Activated gamma-delta T cell (primary cell): ENCODE results near the gene QSOX1.
A peak's percentile ranks its signal among the peaks of the same experiment; 100 is the strongest.
"Not testable (repeated sequence)": the region's sequence is repeated elsewhere in the genome, so short reads cannot be mapped to it uniquely, and the experiment has no call there.

Experiments used
- DNase-seq: peaks from one replicate; lab custom pipeline; 2025; lab: John Stamatoyannopoulos, UW
- total RNA-seq, 2 donors: gene quantifications; one replicate each; lab custom pipeline; 2026; lab: John Stamatoyannopoulos, UW

The QSOX1 gene
- total RNA-seq = 41.1 to 52.3 reads per million in 2 donors

GRCh38 chr1:180154325-180155181, at the start of gene QSOX1:
QSOX1 (plus strand) TSS chr1:180154869; CDS start chr1:180154908, 39 bp downstream.
- peak; percentile 90 for DNase-seq

GRCh38 chr1:180112091-180112490, 42.6 kb upstream of the QSOX1 start:
- DNase-seq = no peak

GRCh38 chr1:180112984-180113647, 41.6 kb upstream of the QSOX1 start:
- no peak for DNase-seq

GRCh38 chr1:180114396-180114945, 40.2 kb upstream of the QSOX1 start:
- DNase-seq = no peak

- no peak for DNase-seq
Measured at GRCh38 chr1:180116964-180117763, 37.5 kb upstream of the QSOX1 start.

- no peak for DNase-seq
Measured at GRCh38 chr1:180117764-180118116, 36.9 kb upstream of the QSOX1 start.

GRCh38 chr1:180119837-180120236, 34.8 kb upstream of the QSOX1 start:
- DNase-seq = no peak

- DNase-seq = no peak
Measured at GRCh38 chr1:180123463-180123936, 31.2 kb upstream of the QSOX1 start.

GRCh38 chr1:180130651-180131050, 24.0 kb upstream of the QSOX1 start:
- no peak for DNase-seq

GRCh38 chr1:180131510-180131909, 23.2 kb upstream of the QSOX1 start:
- DNase-seq = no peak

- DNase-seq = no peak
Measured at GRCh38 chr1:180133193-180133592, 21.5 kb upstream of the QSOX1 start.

- DNase-seq = not testable (repeated sequence)
Measured at GRCh38 chr1:180133688-180134087, 21.0 kb upstream of the QSOX1 start.

GRCh38 chr1:180135535-180135934, 19.1 kb upstream of the QSOX1 start:
- no peak for DNase-seq

GRCh38 chr1:180136331-180136967, 18.2 kb upstream of the QSOX1 start:
- no peak for DNase-seq

- no peak for DNase-seq
Measured at GRCh38 chr1:180136968-180137356, 17.7 kb upstream of the QSOX1 start.

- DNase-seq = no peak
Measured at GRCh38 chr1:180137776-180138175, 16.9 kb upstream of the QSOX1 start.

GRCh38 chr1:180141381-180141934, 13.2 kb upstream of the QSOX1 start:
- DNase-seq = no peak

GRCh38 chr1:180143359-180143758, 11.3 kb upstream of the QSOX1 start:
- DNase-seq = no peak

- DNase-seq = no peak
Measured at GRCh38 chr1:180144659-180145357, 9.9 kb upstream of the QSOX1 start.

GRCh38 chr1:180145446-180145845, 9.2 kb upstream of the QSOX1 start:
- no peak for DNase-seq

GRCh38 chr1:180150982-180151381, 3.7 kb upstream of the QSOX1 start:
- DNase-seq = no peak
